ENCODE measurements around the gene TM9SF1.

- no peak for TF ChIP-seq CTCF (IDR thresholded peaks at IDR 0.05 in 2 of 3, conservative IDR thresholded peaks at IDR 0.05 in 1 of 3; ENCODE audit: insufficient read depth in 2 of 3, low read depth in 1 of 3, low read length in 3 of 3)
- no peak for TF ChIP-seq ESRRA (IDR thresholded peaks at IDR 0.05; ENCODE audit: borderline replicate concordance, low read depth)
- TF ChIP-seq KLF1 (tag; IDR thresholded peaks at IDR 0.05): no peak
- TF ChIP-seq TAF1 (IDR thresholded peaks at IDR 0.05; ENCODE audit: control insufficient read depth, extremely low read depth, insufficient read depth, low read length, severe bottlenecking): no peak
- no peak for TF ChIP-seq POU5F1 (IDR thresholded peaks at IDR 0.05; ENCODE audit: borderline replicate concordance, low read depth, low read length, partially characterized antibody)
- TF ChIP-seq U2AF2 (optimal IDR thresholded peaks at IDR 0.05; ENCODE audit: low read depth, low read length): no peak
- no peak for TF ChIP-seq POLR2A (conservative IDR thresholded peaks at IDR 0.05)
- TF ChIP-seq STAT6 (CRISPR knock-in tag; IDR thresholded peaks at IDR 0.05): no peak
- no peak for TF ChIP-seq ATF7 (IDR thresholded peaks at IDR 0.05)
- TF ChIP-seq ZNF311 (CRISPR knock-in tag; IDR thresholded peaks at IDR 0.05): no peak
- TF ChIP-seq USF1 (CRISPR knock-in tag; IDR thresholded peaks at IDR 0.05): no peak
- TF ChIP-seq E2F1 (CRISPR knock-in tag; IDR thresholded peaks at IDR 0.05): no peak
- TF ChIP-seq RAD21 (CRISPR knock-in tag; conservative IDR thresholded peaks at IDR 0.05 in 1 of 2, IDR thresholded peaks at IDR 0.05 in 1 of 2): no peak
- no peak for TF ChIP-seq ZNF518B (CRISPR knock-in tag; IDR thresholded peaks at IDR 0.05)
Observed at GRCh38 chr14:24177041-24177825, 18.0 kb downstream of the TM9SF1 start.
